ENCODE data around the gene COL4A2. TPM values are rescaled to one million over a fixed set of nuclear protein-coding genes. Genes with fewer than 3 reads are reported as not detected.

Gene COL4A2
- total and polyA plus RNA-seq, 5 experiments from 2014 or later, result not detected

- H3K27me3 Mint-ChIP-seq, result peaks cover 13 to 41% (median 28%) of the 10 kb centered on the region in 5 donors
- no peak overlapping the region for H3K4me3 Mint-ChIP-seq
- POLR2A ChIA-PET, result no interaction called here
- no peaks in the 10 kb centered on the region for H3K9me3 Mint-ChIP-seq
- peaks cover 3 to 7% (median 5%) of the 10 kb centered on the region in 4 donors for H3K4me1 Mint-ChIP-seq
- H3K27ac Mint-ChIP-seq, result no peak overlapping the region
- H3K36me3 Mint-ChIP-seq, result no peaks in the 10 kb centered on the region
- DNase-seq, result no peak
- no peak for ATAC-seq
Measured at GRCh38 chr13:110453797-110454196, 146.7 kb downstream of the COL4A2 start.

GRCh38 chr13:110454227-110454859 lies 147.3 kb downstream of the COL4A2 start:
- DNase-seq, result no peak
- no peak overlapping the region for H3K27ac Mint-ChIP-seq
- POLR2A ChIA-PET, result no interaction called here
- no peak for ATAC-seq
- H3K36me3 Mint-ChIP-seq, result no peaks in the 10 kb centered on the region
- no peak overlapping the region for H3K4me3 Mint-ChIP-seq
- no peaks in the 10 kb centered on the region for H3K9me3 Mint-ChIP-seq
- peaks cover 13 to 42% (median 25%) of the 10 kb centered on the region in 5 donors for H3K27me3 Mint-ChIP-seq
- H3K4me1 Mint-ChIP-seq, result peaks cover 3 to 7% (median 5%) of the 10 kb centered on the region in 4 donors

- H3K27me3 Mint-ChIP-seq, result peaks cover 13 to 42% (median 19%) of the 10 kb centered on the region in 5 donors
- H3K4me3 Mint-ChIP-seq, result no peak overlapping the region
- H3K27ac Mint-ChIP-seq, result no peak overlapping the region
- H3K36me3 Mint-ChIP-seq, result no peaks in the 10 kb centered on the region
- no peaks in the 10 kb centered on the region for H3K9me3 Mint-ChIP-seq
- ATAC-seq, result no peak
- POLR2A ChIA-PET, result interaction anchor here (1.4 kb wide), 1 partner anchor 71 kb away, joined by 3 read pairs; no protein-coding TSS in a partner anchor
- DNase-seq, result no peak
- peaks cover 3 to 7% (median 5%) of the 10 kb centered on the region in 4 donors for H3K4me1 Mint-ChIP-seq
Measured at GRCh38 chr13:110454956-110455355, 147.9 kb downstream of the COL4A2 start.

- Mint-ChIP-seq H3K27me3 (peaks cover 13 to 42% (median 16%) of the 10 kb centered on the region in 5 donors), H3K4me3 (no peak overlapping the region), H3K36me3 (no peaks in the 10 kb centered on the region), H3K27ac (no peak overlapping the region), H3K9me3 (no peaks in the 10 kb centered on the region), H3K4me1 (peaks cover 3 to 7% (median 5%) of the 10 kb centered on the region in 4 donors)
- ATAC-seq (no peak), DNase-seq (peak in 1 of 10 donors; percentile 1)
- POLR2A ChIA-PET, result interaction anchor here (0.6 to 1.4 kb wide), 2 partner anchors 71 to 260 kb away, joined by 3 read pairs; no protein-coding TSS in a partner anchor
Measured at GRCh38 chr13:110455444-110455843, 148.4 kb downstream of the COL4A2 start.

DNA sequence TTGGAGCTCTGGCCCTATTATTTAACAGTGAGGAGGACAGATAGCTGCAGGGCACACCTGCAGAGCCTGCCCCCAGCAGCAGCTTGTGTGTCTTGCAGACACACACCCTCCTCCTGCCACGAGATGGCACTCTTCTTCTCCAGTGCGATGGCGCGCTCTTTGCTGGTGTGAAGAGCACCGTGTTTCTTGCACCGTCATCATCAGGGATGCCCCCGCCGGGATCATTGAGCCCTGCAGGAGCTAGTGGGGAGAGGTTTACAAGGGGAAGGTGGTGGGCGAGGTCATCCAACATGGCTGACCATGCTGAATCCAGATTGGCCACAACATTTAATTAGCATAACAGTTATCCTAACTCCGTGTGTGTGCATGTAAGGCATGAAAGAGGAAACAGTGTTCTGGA lies 148.9 kb downstream of the COL4A2 start:
- Mint-ChIP-seq H3K9me3 (no peaks in the 10 kb centered on the region), H3K27me3 (peaks cover 13 to 42% (median 20%) of the 10 kb centered on the region in 5 donors), H3K4me3 (peak overlapping the region; percentile 26 to 73 (median 62)), H3K4me1 (peaks cover 3 to 7% (median 5%) of the 10 kb centered on the region in 4 donors), H3K36me3 (no peaks in the 10 kb centered on the region), H3K27ac (peak overlapping the region in 1 of 10 donors; percentile 15)
- POLR2A ChIA-PET, result interaction anchor here (0.6 to 1.4 kb wide), 2 partner anchors 70 to 259 kb away, joined by 3 read pairs; no protein-coding TSS in a partner anchor
- peak; percentile 20 to 82 (median 52) for DNase-seq
- ATAC-seq, result peak; percentile 90 to 93

GRCh38 chr13:110456550-110456949 lies 149.5 kb downstream of the COL4A2 start:
- DNase-seq (no peak), ATAC-seq (no peak)
- Mint-ChIP-seq H3K27ac (no peak overlapping the region), H3K36me3 (no peaks in the 10 kb centered on the region), H3K4me1 (peaks cover 3 to 7% (median 5%) of the 10 kb centered on the region in 4 donors), H3K27me3 (peaks cover 13 to 42% (median 20%) of the 10 kb centered on the region in 5 donors), H3K9me3 (no peaks in the 10 kb centered on the region), H3K4me3 (no peak overlapping the region)
- POLR2A ChIA-PET, result no interaction called here

DNA sequence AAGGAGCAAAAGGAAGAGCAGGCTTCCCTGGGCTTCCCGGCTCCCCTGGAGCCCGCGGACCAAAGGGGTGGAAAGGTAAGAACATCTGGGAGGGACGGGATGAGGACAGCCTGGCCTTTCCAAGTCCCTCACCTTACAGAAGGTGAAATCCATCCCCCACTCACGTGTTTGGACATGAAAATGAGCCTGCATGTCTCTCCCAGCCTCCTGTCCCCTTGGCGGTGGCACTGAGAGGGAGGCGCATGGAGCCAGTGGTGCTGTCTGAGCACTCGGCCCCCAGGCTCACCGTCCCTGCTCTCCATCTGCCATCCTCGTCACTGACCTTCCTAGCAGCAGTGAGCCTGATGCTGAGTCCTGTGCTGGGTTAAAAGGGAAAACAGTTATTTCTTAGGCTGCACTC lies 150.3 kb downstream of the COL4A2 start:
- ATAC-seq (no peak), DNase-seq (no peak)
- Mint-ChIP-seq H3K4me3 (no peak overlapping the region), H3K4me1 (peaks cover 3 to 7% (median 5%) of the 10 kb centered on the region in 4 donors), H3K27ac (no peak overlapping the region), H3K9me3 (no peaks in the 10 kb centered on the region), H3K36me3 (no peaks in the 10 kb centered on the region), H3K27me3 (peaks cover 13 to 42% (median 20%) of the 10 kb centered on the region in 5 donors)
- POLR2A ChIA-PET, result no interaction called here

- H3K27ac Mint-ChIP-seq, result no peak overlapping the region
- H3K4me1 Mint-ChIP-seq, result peaks cover 3 to 7% (median 5%) of the 10 kb centered on the region in 4 donors
- H3K4me3 Mint-ChIP-seq, result no peak overlapping the region
- POLR2A ChIA-PET, result no interaction called here
- peaks cover 13 to 43% (median 22%) of the 10 kb centered on the region in 5 donors for H3K27me3 Mint-ChIP-seq
- DNase-seq (no peak), ATAC-seq (no peak)
- no peaks in the 10 kb centered on the region for H3K9me3 Mint-ChIP-seq
- H3K36me3 Mint-ChIP-seq, result no peaks in the 10 kb centered on the region
Measured at GRCh38 chr13:110458017-110458416, 150.9 kb downstream of the COL4A2 start.

DNA sequence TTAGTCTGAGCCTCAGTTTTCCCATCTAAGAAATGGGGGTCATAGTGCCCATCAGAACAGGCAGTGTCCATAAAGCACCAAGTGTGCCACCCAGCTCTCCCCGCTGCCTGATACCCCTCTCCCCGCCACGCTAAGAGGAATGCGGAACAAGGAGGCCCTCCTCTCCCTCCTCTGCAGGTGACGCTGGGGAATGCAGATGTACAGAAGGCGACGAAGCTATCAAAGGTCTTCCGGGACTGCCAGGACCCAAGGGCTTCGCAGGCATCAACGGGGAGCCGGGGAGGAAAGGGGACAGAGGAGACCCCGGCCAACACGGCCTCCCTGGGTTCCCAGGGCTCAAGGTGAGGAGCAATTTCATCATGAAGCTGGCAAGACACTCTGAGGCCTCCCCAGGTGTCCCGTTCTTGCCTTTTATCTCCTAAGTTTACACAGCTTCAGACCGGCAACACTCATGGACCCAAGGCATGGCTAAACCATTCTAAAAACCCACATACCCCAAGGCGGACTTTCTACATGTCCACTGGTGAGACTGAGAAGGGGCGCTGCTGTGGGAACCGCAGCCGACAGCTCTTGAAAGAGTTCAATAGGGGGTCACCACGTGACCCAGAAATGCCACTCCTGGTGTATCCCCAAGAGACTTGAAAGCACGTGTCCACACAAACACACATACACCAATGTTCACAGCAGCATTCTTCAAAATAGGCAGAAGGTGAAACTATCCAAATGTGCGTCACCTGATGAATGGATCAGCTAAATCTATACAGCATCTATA lies 151.7 kb downstream of the COL4A2 start:
- Mint-ChIP-seq H3K4me3 (no peak overlapping the region), H3K4me1 (peaks cover 3 to 7% (median 6%) of the 10 kb centered on the region in 4 donors), H3K36me3 (no peaks in the 10 kb centered on the region), H3K27me3 (peaks cover 12 to 48% (median 25%) of the 10 kb centered on the region in 5 donors), H3K9me3 (no peaks in the 10 kb centered on the region), H3K27ac (no peak overlapping the region)
- ATAC-seq (no peak), DNase-seq (no peak)
- POLR2A ChIA-PET, result interaction anchor here (0.6 kb wide), 1 partner anchor 25 kb away, joined by 4 read pairs; no protein-coding TSS in a partner anchor

DNA sequence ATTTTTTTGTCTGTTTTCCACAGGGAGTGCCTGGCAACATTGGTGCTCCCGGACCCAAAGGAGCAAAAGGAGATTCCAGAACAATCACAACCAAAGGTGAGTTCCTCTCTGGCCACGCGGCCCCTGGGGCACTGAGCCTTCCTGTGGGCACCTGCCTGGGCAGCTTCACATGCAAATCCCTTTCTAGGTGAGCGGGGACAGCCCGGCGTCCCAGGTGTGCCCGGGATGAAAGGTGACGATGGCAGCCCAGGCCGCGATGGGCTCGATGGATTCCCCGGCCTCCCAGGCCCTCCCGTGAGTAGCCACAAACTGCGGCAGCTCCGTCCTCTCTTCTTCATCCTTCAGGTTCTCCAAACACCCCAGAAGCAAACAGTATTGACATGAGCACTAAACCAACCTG lies 155.0 kb downstream of the COL4A2 start:
- Mint-ChIP-seq H3K9me3 (no peaks in the 10 kb centered on the region), H3K36me3 (no peaks in the 10 kb centered on the region), H3K4me1 (peaks cover 0 to 11% (median 2%) of the 10 kb centered on the region in 4 donors), H3K27ac (no peak overlapping the region), H3K4me3 (no peak overlapping the region), H3K27me3 (peaks cover 2 to 27% (median 13%) of the 10 kb centered on the region in 5 donors)
- POLR2A ChIA-PET, result no interaction called here
- no peak for DNase-seq
- ATAC-seq, result no peak

- Mint-ChIP-seq H3K9me3 (no peaks in the 10 kb centered on the region), H3K36me3 (no peaks in the 10 kb centered on the region), H3K4me1 (peaks cover 0 to 11% (median 2%) of the 10 kb centered on the region in 4 donors), H3K4me3 (no peak overlapping the region), H3K27ac (no peak overlapping the region), H3K27me3 (peaks cover 2 to 16% (median 6%) of the 10 kb centered on the region in 5 donors)
- DNase-seq (no peak), ATAC-seq (no peak)
- POLR2A ChIA-PET, result no interaction called here
Measured at GRCh38 chr13:110463156-110463555, 156.1 kb downstream of the COL4A2 start.

DNA sequence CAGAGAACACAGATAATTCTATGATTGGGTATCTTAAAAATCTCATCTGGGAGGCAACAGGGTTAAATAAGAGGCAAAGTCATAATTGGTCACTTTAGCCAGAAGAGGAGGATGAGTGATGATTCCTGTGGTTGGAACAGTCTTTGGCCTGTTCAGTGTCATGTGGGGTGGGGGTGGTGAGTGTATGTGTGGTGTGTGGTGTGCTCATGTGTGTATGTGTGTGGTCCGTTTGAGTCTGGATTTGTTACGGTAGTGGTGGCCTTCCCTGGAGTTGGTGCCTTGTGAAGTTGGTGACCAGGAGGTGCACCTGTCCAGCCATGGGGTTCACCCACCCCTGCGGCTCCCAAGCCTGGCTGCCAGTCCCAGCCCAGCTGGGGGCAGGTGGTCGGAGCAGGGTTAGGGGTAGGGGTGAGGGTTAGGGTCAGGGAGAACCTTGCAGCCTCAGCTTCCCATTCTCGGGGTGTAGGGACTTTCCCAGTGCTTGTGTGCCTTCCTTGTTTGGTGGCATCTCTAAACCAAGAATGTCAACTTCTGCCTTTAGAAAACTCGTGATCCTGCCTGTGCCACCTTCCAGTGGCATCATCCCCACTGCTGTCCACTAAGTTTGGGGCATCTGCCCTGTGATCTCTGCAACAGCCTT lies 156.9 kb downstream of the COL4A2 start:
- DNase-seq (no peak), ATAC-seq (no peak)
- Mint-ChIP-seq H3K27me3 (peaks cover 0 to 9% (median 3%) of the 10 kb centered on the region in 5 donors), H3K27ac (peak overlapping the region in 1 of 10 donors; percentile 69), H3K4me3 (no peak overlapping the region), H3K36me3 (no peaks in the 10 kb centered on the region), H3K9me3 (no peaks in the 10 kb centered on the region), H3K4me1 (peaks cover 0 to 11% (median 2%) of the 10 kb centered on the region in 4 donors)
- POLR2A ChIA-PET, result no interaction called here
